HFF-Myc (cell line): Measurements from ENCODE around the gene ZNF638.
"Not testable (repeated sequence)": the region's sequence is repeated elsewhere in the genome, so short reads cannot be mapped to it uniquely, and the experiment has no call there.

Experiments used
- DNase-seq: peaks from one replicate; pipeline ENCODE4 v3.0.0-alpha.2; 2011; ENCODE audit warnings: low read depth; ENCODE audit errors: extremely low read depth
- H3K4me3 ChIP-seq: replicated peaks from 2 replicates; pipeline ENCODE4 v1.5.1; 2011; ENCODE audit warnings: low read depth, mild to moderate bottlenecking, control low read depth, low read length
- TF ChIP-seq, protein P1 (sequence below): IDR thresholded peaks from 2 replicates; pipeline ENCODE4 v1.5.1; 2012; ENCODE audit warnings: mild to moderate bottlenecking, low read depth, low read length, control low read depth; ENCODE audit errors: missing control alignments

Gene ZNF638

DNA sequence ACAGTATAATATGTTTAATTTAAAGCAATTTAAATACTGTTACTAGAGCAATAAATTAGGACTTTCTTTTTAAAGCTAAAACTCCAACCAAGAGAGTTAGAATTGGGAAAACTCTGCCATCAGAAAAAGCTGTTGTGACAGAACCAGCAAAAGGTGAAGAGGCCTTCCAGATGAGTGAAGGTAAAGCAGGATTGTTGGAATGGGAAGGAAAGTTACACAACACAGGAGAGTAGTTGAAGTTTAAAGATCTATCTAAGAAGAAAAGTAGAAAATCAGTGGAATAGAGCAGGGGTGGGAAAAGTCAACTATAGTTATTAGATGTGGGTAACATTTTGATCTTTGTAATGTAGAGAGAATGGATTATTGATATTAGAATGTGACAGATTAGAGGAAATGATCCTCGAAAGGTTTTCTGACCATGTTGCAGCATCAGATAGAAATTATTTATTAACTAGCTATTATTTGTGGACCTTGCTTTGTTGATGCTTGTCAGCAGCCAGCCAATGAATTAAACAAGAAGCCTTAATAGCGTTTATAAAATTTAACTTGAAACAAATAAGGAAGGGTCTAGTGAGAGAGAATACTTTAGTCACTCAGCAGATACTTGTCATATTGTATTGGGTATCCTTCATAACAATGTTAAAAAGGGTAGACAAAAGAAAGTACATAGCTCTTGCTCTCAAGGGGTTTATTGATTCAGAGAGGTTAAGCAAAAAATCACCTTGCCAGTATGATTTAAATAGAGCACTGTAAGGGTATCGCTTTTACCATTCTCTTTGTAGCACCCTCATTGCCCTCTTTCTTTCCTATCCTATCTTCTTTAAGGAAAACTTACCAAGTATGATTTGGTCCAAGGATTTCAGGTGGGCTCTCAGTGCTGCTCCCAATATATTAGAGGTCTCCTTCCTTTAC is 97.1 kb downstream of the ZNF638 start:
- no peak overlapping the region for H3K4me3 ChIP-seq
- TF ChIP-seq, protein P1, sequence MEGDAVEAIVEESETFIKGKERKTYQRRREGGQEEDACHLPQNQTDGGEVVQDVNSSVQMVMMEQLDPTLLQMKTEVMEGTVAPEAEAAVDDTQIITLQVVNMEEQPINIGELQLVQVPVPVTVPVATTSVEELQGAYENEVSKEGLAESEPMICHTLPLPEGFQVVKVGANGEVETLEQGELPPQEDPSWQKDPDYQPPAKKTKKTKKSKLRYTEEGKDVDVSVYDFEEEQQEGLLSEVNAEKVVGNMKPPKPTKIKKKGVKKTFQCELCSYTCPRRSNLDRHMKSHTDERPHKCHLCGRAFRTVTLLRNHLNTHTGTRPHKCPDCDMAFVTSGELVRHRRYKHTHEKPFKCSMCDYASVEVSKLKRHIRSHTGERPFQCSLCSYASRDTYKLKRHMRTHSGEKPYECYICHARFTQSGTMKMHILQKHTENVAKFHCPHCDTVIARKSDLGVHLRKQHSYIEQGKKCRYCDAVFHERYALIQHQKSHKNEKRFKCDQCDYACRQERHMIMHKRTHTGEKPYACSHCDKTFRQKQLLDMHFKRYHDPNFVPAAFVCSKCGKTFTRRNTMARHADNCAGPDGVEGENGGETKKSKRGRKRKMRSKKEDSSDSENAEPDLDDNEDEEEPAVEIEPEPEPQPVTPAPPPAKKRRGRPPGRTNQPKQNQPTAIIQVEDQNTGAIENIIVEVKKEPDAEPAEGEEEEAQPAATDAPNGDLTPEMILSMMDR: no peak
- DNase-seq: no peak

DNA sequence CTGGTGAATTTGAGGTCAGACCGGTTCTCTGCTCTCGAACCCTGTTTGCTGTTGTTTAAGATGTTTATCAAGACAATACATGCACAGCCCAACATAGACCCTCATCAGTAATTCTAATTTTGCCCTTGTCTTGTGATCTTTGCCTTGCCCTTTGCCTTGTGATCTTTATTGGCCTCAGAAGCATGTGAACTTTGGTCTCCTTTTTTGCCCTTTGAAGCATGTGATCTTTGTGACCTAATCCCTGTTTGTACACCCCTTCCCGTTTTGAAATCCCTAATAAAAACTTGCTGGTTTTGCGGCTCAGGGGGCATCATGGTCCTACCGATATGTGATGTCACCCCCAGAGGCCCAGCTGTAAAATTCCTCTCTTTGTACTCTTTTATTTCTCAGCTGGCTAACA is 113.6 kb downstream of the ZNF638 start:
- not testable (repeated sequence) for H3K4me3 ChIP-seq

DNA sequence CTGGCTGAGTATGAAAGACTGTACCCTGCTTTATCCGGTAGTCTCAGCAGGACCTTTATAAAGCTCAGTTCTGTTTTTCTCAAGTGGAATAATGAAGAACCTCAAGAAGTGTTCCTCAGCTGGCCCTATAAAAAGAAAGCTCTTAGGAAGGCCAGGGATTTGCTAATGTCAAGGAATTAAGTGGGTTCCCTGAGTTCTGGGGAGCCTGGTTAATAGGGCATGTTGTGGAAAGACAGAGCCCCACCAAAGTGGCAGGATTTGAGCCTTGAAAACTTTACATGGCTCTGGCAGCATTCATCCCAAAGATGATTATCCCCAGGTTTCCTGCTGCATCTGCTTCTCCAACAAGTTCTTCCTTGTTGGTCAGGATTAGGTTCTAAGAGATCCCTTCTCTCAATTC is 114.9 kb downstream of the ZNF638 start:
- TF ChIP-seq, protein P1: no peak
- no peak overlapping the region for H3K4me3 ChIP-seq
- DNase-seq: no peak

More for the DNA sequence above, 113.6 kb downstream of the ZNF638 start:
- not testable (repeated sequence) for DNase-seq

DNA sequence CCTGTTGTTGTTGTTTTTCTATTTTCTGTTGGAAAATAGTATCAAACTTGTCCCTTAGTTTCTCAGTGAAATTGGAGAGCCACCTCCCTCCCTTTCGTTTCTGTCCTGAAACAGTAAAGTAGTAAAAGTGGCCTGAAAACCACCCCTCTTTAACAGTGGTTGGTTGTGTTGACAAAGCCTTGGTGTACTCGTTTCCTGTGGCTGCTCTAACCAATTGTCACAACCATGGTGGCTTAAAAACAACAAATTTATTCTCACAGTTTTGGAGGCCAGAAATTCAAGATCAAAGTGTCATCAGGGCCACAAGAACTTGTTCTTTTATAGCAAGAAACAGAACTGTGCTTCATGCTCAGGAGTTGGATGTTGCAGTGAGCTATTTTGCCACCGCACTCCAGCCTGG is 117.8 kb downstream of the ZNF638 start:
- DNase-seq: no peak

DNA sequence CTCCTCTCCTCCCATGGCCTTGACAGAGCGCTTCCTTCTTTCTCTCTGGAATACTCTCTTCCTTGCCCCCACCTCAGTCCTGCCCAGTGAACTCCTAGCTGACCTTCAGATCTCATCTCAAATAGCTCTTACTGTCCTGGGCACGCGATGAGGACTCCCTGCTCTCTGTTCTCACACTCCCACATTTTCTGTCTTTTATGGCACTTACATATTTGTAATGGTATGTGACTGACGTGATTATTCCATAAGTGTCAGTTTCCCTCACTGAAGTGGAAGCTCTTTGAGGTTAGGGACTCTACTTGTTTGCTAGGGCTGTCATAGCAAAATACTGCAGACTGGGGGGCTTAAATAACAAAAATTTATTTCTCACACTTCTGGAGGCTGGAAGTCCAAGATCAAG is 120.1 kb downstream of the ZNF638 start:
- H3K4me3 ChIP-seq: no peak overlapping the region
- DNase-seq: no peak
- TF ChIP-seq, protein P1: no peak

More for the DNA sequence above, 117.8 kb downstream of the ZNF638 start:
- H3K4me3 ChIP-seq: no peak overlapping the region
- TF ChIP-seq, protein P1: no peak

DNA sequence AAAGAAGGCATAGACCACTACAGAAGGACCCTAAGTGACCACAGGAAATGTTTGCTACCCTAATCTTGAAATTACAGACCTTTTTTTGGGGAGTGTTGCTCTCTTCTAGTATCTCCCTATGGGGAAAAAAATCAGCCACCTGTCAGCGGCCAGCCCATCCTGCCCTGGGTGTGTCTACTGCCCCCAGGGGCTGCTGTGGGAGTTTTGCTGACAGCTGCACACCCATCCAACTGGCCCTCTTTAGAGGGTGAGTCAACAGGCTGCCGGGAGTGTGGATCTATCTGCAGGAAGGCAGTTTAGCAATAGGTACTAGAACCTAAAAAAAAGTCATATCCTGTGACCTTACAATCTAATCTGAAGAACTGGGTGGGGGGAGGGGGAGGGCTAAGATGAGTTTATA is 121.0 kb downstream of the ZNF638 start:
- TF ChIP-seq, protein P1: peak; percentile 13
- DNase-seq: no peak
- H3K4me3 ChIP-seq: no peak overlapping the region

DNA sequence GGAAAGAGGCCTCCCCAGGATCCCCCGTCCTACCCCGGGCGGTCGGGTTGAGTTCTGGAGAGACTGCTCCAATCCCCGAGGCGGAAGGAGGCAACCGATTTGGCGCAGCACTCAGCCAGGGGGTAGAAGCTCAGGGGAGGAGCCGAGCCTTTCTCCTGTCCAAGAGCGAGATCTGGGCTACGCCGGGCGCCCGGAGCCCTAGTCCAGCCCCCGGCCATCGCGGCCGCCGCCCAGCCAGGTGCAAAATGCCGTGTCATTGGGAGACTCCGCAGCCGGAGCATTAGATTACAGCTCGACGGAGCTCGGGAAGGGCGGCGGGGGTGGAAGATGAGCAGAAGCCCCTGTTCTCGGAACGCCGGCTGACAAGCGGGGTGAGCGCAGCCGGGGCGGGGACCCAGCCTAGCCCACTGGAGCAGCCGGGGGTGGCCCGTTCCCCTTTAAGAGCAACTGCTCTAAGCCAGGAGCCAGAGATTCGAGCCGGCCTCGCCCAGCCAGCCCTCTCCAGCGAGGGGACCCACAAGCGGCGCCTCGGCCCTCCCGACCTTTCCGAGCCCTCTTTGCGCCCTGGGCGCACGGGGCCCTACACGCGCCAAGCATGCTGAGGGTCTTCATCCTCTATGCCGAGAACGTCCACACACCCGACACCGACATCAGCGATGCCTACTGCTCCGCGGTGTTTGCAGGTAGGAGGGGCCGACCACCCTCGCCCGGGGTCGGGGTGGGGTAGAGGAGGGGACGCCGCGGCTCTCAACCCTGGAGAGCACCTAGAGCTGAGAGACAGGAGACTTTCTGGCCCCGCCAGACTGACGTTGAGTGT is 122.0 kb downstream of the ZNF638 start, which contains the start of gene DYSF:
Gene DYSF, plus strand, starts transcription at position 158 of the 817 bp plus-strand sequence.
- H3K4me3 ChIP-seq: peak within 1 kb of the TSS; percentile 22
- no peak for DNase-seq
- TF ChIP-seq, protein P1: no peak
